ENCODE data around the gene CLBA1.
A peak's percentile ranks its signal among the peaks of the same experiment; 100 is the strongest.
"Not testable (repeated sequence)": the region's sequence is repeated elsewhere in the genome, so short reads cannot be mapped to it uniquely, and the experiment has no call there.

CLBA1 gene

DNA sequence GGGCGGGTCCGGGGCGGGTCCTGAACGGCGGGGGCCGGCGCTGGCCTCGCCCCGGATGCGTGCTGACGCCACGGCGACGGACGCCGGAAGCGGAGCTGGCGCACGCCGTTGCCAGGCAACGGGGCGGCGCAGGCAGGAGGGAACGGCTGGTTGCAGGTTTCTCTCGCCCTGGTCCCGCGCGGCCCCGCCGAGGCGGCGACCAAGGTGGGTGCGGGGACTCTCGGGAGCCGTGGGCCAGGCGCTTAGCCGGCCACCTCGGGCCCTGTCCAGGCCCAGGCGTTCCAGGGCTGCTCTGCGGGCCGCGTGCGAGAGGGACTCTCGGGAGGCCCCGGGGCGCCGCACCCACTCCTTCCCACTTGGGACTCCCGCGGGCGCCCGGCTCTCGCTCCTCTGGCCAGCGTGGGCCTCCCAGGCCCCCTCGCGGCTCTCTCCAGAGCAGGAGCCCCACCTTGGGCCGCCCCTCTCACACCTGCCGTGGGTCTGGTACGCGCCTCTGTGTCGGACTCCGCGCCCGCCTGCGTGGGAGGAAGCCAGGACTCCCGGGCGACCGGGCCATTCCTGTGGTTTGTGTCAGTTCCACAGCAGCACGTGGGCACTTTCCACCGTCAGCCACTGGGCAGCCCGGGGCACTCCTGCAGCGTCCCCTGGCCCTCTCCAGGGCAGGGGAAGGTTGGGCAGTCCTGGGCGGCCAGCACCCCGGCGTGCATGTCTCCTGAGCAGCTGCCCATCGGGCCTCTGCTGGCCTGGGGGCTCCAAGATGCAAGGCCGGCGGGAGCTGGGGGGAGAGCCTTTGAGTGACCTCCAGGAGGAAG lies at the start of gene CLBA1:
Gene CLBA1, plus strand, starts transcription at position 114 of the 812 bp plus-strand sequence. Its CDS starts 644 bp downstream, at position 758.
- DNase-seq (ENCODE audit: low read depth in 1 of 2, low spot score in 1 of 2) = peak; percentile 20 to 80

DNA sequence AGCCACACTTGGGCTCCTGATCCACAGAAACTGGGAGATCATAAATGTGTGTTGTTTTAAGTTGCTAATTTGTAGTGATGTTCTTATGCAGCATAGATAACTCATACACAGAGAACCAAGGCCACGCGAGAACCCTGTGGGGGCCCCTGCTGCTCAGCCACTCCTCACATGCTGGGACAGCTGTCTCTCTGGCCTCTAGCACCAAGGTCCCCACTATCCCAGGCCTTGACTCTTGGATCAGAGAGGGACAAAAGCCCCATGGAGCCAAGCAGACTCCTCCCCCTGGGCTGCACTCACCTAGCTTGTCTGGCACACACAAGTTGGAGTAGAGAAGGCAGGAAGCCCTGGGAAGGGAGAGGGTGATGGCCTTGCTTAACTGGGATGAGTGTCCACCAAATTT lies 49.6 kb upstream of the CLBA1 start:
- no peak for DNase-seq (ENCODE audit: low read depth in 1 of 2, low spot score in 1 of 2)

DNA sequence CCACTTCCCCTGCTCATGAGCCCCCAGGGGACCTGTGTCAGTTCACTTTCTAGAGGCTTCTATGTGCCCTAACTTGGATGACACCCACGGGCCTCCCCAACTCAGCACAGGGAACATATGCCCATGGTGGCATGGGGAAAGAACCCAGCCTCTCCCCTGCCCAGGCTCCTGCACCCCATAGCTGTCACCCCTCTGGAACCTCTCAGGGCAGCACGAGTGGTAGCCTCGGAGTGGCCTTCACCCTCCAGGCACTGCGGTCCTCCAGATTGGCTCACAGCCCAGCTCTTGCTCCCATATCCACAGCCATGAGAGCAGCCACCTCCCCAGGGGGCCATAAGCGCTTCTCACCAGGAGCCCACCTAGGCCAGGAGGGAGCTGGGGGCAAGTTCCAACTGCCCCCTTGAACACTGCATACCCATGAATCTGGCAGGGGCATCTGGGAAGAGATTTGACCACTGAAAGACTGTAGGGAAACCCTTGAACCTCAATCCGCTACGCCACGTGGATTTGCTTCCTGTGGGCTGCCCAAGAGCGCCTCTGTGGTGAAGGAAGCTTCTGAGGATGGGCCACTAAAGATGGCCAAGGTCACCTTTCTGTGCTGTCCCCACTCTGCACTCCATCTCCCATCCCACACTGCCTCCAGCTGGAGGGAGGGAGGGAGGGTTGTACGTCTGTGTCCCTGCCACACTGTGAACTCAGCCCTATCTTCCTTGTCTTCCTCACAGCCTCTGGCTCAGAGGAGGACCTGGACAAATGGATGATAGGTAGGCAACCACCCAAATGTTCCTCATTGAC lies 49.0 kb upstream of the CLBA1 start:
- no peak for DNase-seq (ENCODE audit: low read depth in 1 of 2, low spot score in 1 of 2)

DNA sequence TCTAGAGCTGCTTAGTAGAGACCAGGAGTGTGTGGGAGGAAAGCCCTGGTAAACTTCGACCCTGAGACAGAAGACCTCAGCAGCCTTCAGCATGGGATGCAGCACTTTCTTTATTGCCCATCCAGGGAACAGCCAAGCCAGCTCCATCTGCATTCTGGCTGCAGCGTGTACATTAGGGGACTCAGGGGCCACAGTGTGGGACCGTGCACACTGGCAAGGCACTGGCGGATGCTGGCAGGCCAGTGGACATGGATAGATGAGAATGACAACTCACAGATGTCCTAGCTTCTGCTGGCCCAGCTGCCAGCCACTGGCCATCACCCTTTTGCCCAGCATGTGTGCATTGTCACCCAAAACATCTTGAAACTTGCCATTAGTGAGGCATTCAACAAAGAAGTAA lies 48.4 kb upstream of the CLBA1 start:
- DNase-seq (ENCODE audit: low read depth in 1 of 2, low spot score in 1 of 2) = no peak

DNA sequence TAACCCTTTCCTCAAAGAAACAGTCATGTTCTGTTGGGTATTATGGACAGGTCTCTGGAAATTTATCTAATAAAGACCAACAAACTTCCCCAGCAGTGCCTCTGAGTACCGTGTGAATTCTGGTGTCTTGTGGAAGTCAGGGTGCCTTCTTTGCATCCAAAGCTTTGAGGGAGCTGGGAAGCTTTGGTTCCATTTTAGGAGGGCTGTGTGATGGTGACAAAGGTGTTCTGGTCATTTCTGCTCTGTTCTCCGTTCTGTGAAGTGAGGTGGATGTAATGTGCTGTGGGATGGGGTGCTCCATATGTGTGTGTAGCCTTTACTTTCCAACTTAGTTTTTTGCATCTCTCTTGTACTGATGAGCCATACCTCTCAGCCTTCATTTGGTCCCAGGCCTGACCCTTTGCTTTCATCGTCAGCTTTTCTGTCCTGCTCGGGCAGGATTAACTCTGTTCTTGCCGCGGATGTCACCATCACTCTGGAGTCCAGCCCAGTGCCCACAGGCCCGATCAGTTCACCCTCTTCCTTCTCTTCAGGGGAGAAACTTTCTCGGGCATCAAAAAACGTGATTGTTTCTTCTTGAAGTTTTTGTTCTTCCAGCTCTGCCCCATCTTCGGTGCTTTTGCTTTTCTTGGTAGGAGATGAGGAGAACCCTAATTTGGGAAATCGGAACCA lies 47.8 kb upstream of the CLBA1 start:
- no peak for DNase-seq (ENCODE audit: low read depth in 1 of 2, low spot score in 1 of 2)

DNA sequence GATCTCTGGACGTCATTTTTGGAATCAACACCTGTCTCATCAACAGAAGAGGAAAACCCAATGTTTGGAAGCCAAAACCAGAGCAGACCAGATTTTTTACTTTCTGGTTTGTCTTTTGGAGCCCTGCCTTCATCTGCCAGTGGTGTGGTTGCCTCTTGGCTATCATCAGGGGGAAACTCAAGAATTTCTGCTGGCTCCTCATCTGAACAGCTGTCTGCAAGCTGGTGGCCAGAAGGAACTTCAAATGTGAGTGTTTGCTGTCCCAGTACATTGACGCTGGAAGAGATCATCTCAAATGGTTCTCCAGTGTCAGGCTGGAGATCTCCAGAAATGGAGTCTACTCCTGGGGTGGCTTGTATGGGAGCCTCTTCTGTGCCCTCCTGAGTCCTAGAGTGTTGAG lies 47.2 kb upstream of the CLBA1 start:
- DNase-seq (ENCODE audit: low read depth in 1 of 2, low spot score in 1 of 2) = no peak

DNA sequence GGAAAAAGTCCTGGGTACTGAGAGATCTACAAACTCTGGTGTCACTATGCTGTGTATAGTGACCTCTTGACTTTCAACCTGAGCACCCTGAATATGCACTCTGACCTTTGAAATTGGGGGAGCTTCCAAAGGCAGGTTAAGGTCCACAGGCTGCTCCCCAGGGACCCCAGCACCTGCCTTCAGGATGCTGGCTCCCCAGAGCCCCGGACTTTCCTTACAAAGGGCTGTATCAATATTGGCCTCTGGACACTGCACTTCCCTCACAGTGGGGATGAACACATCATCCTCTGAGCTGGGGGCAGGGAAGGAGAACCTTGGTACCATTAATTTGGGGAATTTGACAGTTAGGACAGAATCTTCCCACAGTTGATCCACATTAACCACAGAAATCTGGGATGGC lies 46.6 kb upstream of the CLBA1 start:
- DNase-seq (ENCODE audit: low read depth in 1 of 2, low spot score in 1 of 2) = no peak

DNA sequence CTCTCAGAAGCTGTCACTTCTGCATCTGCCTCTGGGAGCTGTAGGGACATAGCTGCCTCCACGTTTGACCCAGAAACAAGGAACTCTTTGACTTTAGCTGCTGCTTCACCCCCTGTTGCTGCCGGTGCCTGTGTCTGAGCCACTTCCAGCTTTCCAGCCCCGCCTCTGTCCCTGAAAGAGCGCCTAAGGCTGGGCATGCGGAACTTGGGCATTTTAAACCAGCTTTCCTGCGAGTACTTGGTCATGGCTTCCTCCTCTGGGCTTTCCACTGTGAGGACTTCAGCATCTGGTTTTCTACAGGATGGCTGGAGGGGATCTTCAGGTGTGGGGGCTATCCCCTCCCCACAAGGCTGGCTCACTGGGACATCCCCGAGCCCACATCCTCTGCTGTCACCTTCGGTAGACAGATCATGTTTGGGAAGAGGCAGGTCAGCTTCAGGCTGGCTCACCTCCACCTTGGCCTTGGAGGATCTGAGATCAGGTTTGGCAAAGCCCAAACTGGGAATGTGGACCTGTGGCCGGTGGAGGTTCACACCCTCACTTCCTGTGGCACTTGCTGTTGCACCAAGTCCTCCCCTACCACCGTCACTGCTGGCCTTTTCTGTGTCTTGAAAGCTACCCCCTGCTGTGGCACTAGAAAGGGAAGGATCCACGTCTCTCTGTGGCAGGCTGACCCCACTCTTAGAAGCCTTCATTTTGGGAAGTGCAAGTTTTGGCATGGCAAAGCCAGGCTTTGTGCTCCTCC lies 45.8 kb upstream of the CLBA1 start:
- DNase-seq (ENCODE audit: low read depth in 1 of 2, low spot score in 1 of 2) = no peak

DNA sequence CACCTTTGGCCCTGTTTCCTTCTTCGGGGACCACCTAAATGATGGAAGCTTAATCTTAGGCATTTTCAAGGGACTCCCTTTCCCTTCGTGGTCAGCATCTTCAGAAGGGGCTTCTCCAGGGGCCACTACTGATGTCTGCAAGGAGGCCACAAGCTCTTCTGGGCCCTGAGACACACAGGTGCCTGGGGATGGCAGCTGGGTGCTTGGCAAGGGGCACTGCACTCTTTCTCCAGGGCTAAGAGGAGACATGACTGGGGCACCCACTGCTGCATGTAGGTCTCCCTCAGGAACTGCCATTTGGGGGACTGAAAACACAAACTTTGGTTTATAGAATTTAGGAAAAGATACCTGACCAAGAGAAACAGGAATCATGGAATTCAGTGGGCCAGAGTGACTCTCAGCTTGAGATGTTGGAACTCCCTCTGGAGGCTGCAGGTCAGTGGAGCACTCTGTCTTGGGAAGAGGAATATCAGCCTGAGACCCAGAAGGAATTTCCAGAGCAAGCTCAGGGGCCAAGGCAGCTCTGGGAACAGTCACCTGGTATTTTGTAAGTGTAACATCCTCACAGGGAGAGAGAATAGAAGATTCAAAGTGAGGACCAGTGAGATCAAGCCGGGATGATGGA lies 45.0 kb upstream of the CLBA1 start:
- no peak for DNase-seq (ENCODE audit: low read depth in 1 of 2, low spot score in 1 of 2)

DNA sequence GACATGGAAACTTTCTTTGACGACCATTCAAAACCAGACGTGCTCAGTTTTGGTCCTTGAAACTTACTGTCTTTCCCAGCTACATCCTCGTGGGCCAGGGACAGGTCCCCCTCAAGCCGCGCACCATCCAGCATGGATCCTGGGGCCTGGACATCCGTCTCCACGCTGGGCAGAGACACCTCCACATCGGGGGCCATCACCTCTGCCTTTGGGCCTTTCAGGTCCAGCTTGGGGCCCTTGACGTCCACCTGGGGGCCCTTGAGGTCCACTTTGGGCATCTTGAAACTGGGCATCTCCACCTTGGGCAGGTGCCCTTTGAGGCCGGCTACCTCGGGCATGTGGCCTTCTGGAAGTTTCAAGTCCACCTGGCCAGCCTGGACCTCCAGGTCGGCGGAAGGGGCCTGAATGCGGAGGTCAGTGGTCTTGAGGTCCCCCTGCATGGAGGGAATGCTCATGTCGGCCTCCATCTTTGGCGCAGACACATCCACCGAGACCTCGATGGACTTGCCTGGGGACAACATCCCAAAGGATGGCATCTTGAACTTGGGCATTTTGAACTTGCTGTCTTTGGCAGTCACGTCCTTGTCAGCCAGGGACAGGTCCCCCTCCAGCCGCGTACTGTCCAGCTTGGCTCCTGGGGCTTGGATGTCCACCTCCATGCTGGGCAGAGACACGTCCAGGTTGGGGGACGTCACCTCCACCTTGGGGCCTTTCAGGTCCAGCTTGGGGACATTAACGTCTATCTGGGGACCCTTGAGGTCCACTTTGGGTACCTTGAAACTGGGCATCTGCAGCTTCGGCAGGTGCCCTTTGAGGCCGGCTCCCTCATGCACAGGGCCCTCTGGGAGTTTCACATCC lies 43.9 kb upstream of the CLBA1 start:
- no peak for DNase-seq (ENCODE audit: low read depth in 1 of 2, low spot score in 1 of 2)

DNA sequence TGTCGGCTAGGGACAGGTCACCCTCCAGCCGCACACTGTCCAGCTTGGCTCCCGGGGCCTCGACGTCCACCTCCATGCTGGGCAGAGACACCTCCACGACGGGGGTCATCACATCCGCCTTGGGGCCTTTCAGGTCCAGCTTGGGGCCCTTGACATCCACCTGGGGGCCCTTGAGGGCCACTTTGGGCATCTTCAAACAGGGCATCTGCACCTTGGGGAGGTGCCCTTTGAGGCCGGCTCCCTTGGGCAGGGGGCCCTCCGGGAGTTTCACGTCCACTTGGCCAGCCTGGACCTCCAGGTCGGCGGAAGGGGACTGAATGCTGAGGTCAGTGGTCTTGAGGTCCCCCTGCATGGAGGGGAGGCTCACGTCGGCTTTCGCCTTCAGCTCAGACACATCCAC lies 43.0 kb upstream of the CLBA1 start:
- no peak for DNase-seq (ENCODE audit: low read depth in 1 of 2, low spot score in 1 of 2)

DNA sequence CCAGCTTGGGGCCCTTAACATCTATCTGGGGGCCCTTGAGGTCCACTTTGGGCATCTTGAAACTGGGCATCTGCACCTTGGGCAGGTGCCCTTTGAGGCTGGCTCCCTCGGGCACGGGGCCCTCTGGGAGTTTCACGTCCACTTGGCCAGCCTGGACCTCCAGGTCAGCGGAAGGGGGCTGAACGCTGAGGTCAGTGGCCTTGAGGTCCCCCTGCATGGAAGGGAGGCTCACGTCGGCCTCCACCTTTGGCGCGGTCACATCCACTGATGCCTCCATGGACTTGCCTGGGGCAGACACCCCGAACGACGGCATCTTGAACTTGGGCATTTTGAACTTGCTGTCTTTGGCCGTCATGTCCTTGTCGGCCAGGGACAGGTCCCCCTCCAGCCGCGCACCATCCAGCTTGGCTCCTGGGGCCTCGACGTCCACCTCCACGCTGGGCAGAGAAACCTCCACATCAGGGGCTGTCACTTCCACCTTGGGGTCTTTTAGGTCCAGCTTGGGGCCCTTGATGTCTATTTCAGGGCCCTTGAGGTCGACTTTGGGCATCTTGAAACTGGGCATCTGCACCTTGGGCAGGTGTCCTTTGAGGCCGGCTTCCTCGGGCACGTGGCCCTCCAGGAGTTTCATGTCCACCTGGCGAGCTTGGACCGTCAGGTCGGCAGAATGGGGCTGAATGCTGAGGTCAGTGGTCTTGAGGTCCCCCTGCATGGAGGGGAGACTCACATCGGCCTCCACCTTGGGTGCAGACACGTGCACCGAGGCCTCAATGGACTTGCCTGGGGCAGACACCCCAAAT lies 42.2 kb upstream of the CLBA1 start:
- DNase-seq (ENCODE audit: low read depth in 1 of 2, low spot score in 1 of 2) = not testable (repeated sequence)

DNA sequence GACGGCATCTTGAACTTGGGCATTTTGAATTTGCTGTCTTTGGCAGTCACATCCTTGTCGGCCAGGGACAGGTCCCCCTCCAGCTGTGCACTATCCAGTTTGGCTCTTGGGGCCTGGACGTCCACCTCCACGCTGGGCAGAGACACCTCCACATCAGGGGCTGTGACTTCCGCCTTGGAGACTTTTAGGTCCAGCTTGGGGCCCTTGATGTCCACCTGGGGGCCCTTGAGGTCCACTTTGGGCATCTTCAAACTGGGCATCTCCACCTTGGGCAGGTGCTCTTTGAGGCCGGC lies 41.6 kb upstream of the CLBA1 start:
- not testable (repeated sequence) for DNase-seq (ENCODE audit: low read depth in 1 of 2, low spot score in 1 of 2)

DNA sequence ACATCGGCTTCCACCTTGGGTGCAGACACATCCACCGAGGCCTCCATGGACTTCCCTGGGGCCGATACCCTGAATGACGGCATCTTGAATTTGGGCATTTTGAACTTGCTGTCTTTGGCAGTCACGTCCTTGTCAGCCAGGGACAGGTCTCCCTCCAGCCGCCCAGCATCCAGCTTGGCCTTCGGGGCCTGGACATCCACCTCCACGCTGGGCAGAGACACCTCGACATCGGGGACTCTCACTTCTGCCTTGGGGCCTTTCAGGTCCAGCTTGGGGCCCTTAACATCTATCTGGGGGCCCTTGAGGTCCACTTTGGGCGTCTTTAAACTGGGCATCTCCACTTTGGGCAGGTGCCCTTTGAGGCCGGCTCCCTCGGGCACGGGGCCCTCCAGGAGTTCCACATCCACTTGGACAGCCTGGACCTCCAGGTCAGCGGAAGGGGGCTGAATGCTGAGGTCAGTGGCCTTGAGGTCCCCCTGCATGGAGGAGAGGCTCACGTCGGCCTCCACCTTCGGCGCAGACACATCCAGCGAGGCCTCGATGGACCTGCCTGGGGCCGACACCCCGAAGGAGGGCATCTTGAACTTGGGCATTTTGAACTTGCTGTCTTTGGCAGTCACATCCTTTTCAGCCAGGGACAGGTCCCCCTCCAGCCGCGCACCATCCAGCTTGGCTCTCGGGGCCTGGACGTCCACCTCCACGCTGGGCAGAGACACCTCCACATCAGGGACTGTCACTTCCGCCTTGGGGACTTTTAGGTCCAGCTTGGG lies 41.0 kb upstream of the CLBA1 start:
- not testable (repeated sequence) for DNase-seq (ENCODE audit: low read depth in 1 of 2, low spot score in 1 of 2)

DNA sequence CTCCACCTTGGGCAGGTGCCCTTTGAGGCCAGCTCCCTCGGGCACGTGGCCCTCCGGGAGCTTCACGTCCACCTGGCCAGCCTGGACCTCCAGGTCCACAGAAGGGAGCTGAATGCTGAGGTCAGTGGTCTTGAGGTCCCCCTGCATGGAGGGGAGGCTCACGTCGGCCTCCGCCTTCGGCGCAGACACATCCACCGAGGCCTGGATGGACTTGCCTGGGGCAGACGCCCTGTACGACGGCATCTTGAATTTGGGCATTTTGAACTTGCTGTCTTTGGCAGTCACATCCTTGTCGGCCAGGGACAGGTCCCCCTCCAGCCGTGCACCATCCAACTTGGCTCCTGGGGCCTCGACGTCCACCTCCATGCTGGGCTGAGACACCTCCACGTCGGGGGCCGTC lies 40.3 kb upstream of the CLBA1 start:
- DNase-seq (ENCODE audit: low read depth in 1 of 2, low spot score in 1 of 2) = not testable (repeated sequence)

DNA sequence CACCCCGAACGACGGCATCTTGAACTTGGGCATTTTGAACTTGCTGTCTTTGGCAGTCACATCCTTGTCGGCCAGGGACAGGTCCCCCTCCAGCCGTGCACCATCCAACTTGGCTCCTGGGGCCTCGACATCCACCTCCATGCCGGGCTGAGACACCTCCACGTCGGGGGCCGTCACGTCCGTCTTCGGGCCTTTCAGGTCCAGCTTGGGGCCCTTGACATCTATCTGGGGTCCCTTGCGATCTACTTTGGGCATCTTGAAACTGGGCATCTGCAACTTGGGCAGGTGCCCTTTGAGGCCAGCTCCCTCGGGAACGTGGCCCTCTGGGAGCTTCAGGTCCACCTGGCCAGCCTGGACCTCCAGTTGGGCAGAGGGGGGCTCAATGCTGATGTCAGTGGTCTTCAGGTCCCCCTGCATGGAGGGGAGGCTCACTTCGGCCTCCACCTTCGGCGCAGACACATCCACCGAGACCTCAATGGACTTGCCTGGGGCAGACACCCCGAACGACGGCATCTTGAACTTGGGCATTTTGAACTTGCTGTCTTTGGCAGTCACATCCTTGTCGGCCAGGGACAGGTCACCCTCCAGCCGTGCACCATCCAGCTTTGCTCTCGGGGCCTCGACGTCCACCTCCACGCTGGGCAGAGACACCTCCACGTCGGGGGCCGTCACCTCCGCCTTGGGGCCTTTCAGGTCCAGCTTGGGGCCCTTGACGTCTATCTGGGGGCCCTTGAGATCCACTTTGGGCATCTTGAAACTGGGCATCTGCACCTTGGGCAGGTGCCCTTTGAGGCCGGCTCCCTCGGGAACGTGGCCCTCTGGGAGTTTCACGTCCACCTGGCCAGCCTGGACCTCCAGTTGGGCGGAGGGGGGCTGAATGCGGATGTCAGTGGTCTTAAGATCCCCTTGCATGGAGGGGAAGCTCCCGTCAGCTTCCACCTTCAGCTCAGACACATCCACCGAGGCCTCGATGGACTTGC lies 39.3 kb upstream of the CLBA1 start:
- DNase-seq (ENCODE audit: low read depth in 1 of 2, low spot score in 1 of 2) = not testable (repeated sequence)

DNA sequence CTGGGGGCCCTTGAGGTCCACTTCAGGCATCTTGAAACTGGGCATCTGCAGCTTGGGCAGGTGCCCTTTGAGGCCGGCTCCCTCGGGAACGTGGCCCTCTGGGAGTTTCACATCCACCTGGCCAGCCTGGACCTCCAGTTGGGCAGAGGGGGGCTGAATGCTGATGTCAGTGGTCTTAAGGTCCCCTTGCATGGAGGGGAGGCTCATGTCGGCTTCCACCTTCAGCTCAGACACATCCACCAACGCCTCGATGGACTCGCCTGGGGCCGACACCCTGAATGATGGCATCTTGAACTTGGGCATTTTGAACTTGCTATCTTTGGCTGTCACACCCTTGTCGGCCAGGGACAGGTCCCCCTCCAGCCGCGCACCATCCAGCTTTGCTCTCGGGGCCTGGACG lies 38.4 kb upstream of the CLBA1 start:
- DNase-seq (ENCODE audit: low read depth in 1 of 2, low spot score in 1 of 2) = not testable (repeated sequence)
